ENCODE results near the gene TSGA10IP.

GRCh38 chr11:65997286-65997685 lies 52.0 kb downstream of the TSGA10IP start:
- TF ChIP-seq POLR2A (IDR thresholded peaks at IDR 0.05), result no peak
- TF ChIP-seq, protein P1, sequence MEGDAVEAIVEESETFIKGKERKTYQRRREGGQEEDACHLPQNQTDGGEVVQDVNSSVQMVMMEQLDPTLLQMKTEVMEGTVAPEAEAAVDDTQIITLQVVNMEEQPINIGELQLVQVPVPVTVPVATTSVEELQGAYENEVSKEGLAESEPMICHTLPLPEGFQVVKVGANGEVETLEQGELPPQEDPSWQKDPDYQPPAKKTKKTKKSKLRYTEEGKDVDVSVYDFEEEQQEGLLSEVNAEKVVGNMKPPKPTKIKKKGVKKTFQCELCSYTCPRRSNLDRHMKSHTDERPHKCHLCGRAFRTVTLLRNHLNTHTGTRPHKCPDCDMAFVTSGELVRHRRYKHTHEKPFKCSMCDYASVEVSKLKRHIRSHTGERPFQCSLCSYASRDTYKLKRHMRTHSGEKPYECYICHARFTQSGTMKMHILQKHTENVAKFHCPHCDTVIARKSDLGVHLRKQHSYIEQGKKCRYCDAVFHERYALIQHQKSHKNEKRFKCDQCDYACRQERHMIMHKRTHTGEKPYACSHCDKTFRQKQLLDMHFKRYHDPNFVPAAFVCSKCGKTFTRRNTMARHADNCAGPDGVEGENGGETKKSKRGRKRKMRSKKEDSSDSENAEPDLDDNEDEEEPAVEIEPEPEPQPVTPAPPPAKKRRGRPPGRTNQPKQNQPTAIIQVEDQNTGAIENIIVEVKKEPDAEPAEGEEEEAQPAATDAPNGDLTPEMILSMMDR (IDR thresholded peaks at IDR 0.05), result no peak

Data from sigmoid colon (tissue), 3 donors.